ENCODE measurements around the gene GNAI1.

DNA sequence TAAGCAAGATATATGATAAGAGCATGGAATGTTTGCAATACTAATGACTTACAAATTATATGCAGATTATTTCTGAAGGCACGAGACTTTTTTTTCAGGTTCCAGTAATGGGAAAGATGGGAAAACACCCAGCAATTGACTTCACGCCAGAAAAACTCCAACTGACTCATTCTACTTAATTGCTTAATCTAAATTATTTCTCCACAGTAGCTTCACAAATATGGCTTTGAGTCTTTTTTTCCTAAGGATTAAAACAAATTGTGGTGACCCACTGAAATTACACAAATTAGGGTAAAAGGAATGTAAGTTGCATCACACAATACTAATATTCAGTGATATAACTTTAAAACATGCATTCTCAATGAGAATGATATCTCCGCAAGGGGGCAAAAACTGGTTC lies 138.7 kb downstream of the GNAI1 start:
- TF ChIP-seq CTCF (IDR thresholded peaks at IDR 0.05; ENCODE audit: insufficient read depth, low read depth, low read length) (no peak), EZH2 (IDR thresholded peaks at IDR 0.05; ENCODE audit: insufficient read depth, low read length) (no peak)

Data from astrocyte (in vitro differentiated cells and primary cell).